SW480 (cell line): ENCODE measurements around the gene SLC6A20.

ENCODE experiments used
- DNase-seq: peaks from one replicate; pipeline ENCODE4 v3.0.0-alpha.2; 2016; ENCODE audit warnings: low spot score

SLC6A20 gene

DNA sequence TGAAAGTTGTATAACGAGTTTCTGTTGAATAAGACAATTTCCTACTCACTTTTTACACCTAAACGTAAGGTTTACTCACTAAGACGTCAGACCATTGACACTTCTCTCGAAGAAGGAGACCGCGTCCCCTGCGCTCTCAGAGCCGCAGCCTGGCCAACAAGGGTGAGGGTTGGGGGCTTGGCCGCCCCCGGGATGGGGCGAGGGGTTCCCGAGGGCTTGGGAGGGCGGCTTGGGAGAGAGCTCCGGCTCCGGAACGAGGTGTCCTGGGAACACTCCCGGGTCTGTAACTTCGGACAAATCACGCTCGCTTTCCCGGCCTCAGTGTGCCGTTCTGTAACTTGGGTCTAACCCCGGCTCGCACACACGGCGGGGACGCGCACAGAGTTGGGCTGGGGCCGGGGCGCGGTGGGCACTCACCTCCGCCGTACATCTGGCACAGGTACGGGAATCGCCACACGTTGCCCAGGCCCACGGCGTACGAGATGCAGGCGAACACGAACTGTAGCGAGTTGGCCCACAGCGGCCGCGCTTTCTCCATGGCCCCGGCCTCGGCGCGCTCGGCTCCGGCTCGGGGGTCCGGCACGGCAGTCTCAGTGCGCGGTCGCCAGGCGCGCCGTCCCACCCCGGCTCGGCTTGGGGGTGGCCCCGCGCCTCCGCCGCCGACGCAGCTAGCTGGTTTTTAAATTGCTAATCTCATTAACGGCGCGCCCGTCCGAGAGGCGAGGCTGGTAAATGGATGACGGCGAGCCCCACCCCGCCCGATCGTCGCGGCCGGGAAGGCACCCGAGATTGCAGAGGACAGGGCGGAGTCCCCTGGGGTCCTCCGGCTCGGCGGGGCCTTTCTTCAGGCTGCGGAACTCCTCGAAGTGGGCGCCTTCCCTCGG lies at the start of gene SLC6A20:
Gene SLC6A20 (minus strand): TSS at position 655 of the 884 bp plus-strand sequence. CDS start 117 bp downstream, at position 538.
- no peak for DNase-seq

GRCh38 chr3:45844616-45845015 lies 48.3 kb upstream of the SLC6A20 start:
- DNase-seq = no peak

GRCh38 chr3:45842851-45843625 lies 46.7 kb upstream of the SLC6A20 start:
- DNase-seq = no peak

GRCh38 chr3:45841757-45842491 lies 45.6 kb upstream of the SLC6A20 start, which contains the start of gene LZTFL1:
TSS of gene LZTFL1 (minus strand) at chr3:45842119. CDS start at chr3:45841991, 128 bp downstream.
- peak; percentile 97 for DNase-seq

GRCh38 chr3:45841420-45841756 lies 45.1 kb upstream of the SLC6A20 start:
- DNase-seq = peak; percentile 43

GRCh38 chr3:45838466-45838865 lies 42.1 kb upstream of the SLC6A20 start:
- DNase-seq = no peak

DNA sequence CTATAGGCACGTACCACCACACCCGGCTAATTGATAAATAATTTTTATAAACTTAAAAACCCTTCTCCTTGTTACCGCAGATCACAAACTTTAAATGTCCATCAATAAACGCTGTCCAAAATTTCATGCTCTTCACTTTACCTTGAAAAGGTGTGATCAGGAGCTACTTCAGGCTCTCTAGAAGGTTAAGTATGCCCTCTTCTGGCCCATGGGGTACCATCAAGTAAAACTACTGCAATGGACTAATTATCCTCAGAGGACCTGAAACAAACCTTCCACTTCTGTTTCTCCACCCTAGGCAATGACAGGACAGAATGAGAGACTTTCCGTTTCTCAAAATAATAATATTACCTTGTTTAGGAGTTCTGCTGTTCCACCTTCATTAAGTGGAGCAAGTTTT lies 36.4 kb upstream of the SLC6A20 start:
- peak; percentile 50 for DNase-seq

- no peak for DNase-seq
Observed at GRCh38 chr3:45830121-45830520, 33.8 kb upstream of the SLC6A20 start.

DNA sequence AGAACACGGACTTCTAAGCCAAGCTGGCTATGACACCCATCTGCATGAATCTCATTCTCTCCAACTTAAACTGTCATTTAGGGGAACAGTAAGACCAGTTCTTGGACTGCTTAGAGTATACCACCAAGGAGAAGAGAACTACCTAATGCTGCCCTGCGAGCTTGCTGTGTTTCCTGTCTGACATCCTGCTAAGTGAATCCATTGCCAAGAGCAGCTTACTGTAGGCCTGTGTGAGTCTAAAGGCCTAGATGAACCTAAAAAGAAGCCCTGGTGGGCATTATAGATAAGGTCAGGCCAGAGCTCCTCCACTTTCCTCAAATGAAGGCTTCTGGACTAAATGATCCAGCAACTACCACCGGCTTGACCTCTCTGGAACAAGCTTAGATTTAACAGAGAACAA lies 30.6 kb upstream of the SLC6A20 start:
- DNase-seq = no peak

DNA sequence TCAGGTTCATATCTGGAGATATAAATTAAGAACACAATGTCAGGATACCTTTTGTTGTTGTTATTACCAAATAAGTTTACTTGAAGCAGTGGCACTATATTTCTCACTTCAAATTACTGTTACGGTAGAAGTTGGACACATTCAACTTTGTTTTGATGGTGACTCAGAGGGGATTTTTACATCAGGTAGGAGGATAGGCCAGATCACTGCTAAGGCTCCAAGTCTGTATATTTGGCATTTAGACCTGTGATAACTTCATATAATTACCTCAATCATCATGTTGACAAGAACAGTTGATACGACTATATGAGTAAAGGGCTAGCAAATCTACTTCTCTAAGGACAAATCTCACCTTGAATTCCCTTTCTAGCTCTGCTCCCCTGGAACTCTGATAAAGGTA lies 30.0 kb upstream of the SLC6A20 start:
- DNase-seq = no peak

DNA sequence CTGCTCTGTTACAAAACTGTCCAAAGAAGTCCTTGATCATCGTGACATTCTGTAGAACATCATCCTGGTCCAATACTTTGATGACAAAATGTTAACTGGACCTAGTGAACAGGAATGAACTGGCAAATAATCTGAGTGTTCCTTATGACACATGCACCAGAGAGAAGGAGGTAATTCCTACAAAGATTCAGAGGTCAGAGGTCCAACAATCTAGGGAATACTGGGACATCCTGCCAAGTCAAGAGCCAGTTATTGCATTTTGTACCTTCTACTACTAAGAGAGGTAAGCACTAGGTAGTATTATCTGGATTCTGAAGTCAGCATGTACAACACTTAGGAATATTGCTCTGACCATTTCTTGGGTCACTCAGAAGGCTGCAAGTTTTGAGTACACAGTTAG lies 24.8 kb upstream of the SLC6A20 start:
- no peak for DNase-seq

DNA sequence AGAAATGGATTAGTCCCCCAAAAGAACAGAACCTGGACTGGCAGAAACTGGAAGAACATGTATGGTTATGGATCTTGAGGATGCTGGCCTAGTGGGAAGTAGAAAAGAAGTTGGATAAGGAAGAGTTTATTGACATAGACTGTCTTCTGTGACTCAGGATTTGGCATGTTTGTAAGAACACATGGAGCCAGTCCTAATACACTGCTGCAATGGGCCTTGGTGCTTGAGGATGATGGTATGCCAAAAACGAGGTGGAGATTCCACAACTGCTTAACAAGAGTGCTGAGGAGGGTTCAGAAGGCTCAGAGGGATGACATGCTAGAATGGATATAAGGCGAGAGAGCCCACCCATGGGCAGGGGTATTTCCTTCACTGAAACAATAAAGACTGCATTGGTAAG lies 23.2 kb upstream of the SLC6A20 start:
- no peak for DNase-seq

DNA sequence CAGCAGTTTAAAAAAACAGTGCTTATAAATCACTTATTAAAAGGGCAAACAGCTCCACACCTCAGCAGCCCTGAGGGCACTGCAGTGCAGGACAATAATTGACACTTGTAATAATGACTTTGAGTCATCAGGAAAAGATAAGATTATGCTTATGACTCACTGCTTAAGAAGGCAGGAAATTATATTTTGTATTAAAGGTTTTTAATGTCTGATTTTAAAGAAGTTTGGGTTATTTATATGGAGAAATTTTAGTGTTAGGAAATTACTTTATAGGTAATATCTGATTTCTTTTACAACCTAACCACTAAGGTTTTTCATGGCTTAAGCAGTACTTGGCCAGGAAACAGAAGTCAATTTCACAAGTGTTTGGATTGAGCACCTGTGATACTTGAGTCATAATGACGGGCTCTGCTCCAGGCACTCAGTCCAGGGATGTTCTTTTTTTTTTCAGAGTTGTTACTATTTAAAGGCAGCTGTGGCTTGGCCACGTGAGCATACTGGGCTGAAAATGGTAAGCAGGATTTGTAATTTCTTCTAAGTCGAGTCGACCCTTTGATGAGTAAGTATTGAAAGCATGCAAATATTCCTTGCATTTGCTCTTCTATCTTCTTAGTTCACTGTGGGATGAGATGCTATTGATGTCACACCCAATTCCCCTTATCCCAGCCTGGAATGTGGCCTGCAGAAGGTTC lies 21.6 kb upstream of the SLC6A20 start:
- peak; percentile 80 for DNase-seq

DNA sequence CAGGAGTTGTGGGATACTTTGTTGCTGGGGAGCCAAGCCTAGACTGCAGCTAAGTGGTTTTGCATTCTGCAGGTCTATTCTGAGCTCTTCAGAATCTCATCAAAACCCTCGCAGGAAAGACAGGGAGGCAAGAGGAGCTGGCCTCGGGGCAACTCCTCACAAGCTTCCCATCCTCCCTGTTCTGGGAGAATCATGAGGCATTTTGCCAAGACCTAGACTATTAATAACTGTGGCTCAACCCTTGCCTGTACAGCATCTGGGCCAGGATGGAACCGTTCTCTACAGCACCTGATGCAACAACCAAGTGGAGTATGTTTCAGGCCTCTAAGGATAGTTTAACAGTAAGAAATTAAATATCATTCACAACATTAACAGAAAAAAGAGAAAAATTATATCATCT lies 20.2 kb upstream of the SLC6A20 start:
- DNase-seq = no peak

DNA sequence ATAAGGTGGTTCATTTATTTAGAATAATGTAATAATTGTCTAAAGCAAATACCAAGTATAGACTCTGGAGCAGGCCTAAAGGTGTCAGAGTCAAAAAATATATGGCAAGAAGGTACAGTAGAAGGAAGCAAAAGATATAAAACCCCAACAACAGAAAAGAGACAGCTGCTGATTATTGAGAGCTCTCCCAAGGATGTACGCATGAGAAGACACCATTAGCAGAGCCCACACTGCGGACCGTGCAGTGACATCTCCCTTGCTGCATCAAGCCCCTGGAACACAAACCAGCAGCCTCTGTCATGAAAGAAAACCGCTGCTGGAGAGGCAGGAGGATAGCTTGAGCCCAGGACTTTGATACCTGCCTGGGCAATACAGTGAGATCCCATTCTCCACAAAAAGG lies 18.0 kb upstream of the SLC6A20 start:
- DNase-seq = no peak

DNA sequence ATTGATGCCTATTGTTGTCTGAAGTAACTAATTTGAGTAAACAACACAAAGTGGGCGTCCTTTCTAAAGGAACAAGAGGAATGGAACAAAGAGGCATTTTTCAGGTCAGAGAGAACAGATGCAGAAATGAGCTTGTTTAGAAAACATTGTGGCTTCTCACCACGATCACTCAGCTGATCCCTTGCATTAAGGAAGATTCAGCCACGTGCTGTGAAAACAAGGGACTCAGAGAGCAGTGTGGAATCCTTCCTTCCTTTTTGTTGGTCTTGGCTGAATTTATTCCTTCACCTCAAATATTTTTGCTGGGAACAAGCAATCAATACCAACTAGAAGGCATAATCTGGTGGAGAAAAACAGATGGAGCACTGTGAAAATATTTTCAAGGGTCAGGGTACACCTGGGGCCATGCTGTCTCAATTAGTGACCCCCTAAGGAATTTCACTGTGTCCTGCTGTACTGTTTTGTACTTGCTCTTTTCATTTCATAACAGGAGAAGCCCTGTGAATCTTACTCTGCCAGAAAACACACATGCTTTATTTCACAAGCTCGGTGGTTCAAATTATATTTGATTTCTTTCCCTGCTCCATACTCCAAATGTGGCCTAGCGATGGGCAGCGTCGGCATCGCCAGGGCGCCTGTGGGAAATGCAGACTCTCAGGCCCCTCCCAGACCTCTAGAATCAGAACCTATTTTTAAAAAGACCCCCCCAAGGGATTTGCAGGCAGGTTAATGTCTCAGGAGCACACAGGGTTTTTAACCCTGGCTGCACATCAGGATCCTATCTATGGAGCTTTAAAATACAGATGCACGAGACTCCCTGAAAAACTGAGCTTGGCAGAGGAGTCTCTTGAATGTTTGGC lies 11.6 kb upstream of the SLC6A20 start:
- peak; percentile 17 for DNase-seq

DNA sequence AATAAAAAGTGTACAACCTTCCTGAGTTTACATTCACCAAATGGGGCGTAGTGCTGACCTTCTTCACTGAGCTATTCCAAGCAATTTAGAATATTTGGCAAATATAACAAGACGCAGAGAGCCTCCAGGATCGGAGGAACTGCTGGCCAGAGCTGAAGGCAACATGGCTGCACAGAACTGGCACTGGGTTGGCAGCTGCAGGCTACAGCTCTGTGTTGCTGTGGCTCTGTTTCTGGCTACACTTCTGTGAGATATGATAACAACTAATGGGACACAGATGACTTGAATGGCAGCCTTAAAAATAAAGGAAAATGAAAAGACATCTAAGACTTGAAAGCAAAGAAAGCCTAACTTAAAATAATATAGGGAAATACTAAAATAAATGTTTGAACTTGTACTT lies 10.8 kb upstream of the SLC6A20 start:
- DNase-seq = no peak

DNA sequence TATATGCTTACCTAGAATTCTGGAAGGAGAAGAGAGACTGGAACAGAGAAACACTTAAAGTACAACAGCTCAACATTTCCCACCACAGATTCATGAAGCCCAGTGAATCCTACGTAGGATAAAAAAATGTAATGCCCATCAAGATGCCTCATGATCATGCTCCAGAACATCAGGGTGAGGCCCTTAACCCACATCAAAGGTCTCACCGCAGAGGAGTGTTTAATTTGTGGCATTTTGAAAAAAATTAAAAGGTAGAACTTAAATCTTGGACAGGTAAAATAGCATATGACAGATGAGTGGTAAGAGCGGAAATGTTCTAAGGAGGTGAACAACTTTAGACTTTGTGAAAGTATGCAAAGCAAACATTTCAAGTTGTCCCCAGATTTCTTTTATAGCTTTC lies 9.7 kb upstream of the SLC6A20 start:
- peak; percentile 93 for DNase-seq

- DNase-seq = no peak
Observed at GRCh38 chr3:45803252-45803935, 7.1 kb upstream of the SLC6A20 start.

DNA sequence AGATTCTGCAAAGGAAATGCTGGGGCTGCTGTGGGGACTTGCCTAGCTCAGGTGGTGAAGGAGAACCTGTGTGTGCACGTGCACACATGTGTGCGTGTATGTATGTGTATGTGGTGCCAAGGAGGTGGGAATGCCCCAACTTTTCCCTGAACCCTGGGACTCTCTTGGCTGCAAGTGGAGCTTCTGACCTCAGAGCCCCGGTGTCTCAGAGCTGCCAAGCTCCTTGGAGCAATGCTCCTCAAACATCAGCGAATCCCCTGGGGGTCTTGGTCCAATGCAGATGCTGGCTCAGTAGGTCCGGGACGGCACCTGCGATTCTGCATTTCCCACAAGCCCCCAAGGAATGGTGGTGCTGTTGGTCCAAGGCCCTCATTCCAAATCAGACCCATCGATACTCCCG lies 5.8 kb upstream of the SLC6A20 start:
- no peak for DNase-seq
